Neural cell (in vitro differentiated cells): ENCODE data around the gene AGBL1.

Experiments used
- CTCF ChIP-seq: fragments of 450-650 bp; IDR thresholded peaks from 2 replicates; pipeline ENCODE4 v1.5.1; 2014; ENCODE audit warnings: antibody characterized with exemption, mild to moderate bottlenecking, moderate library complexity; ENCODE audit not compliant: poor library complexity, severe bottlenecking
- EP300 ChIP-seq: fragments of 450-650 bp; conservative IDR thresholded peaks from 2 replicates; pipeline ENCODE4 v1.6.1; 2014; ENCODE audit warnings: antibody characterized with exemption, mild to moderate bottlenecking, moderate library complexity; ENCODE audit not compliant: poor library complexity, severe bottlenecking

DNA sequence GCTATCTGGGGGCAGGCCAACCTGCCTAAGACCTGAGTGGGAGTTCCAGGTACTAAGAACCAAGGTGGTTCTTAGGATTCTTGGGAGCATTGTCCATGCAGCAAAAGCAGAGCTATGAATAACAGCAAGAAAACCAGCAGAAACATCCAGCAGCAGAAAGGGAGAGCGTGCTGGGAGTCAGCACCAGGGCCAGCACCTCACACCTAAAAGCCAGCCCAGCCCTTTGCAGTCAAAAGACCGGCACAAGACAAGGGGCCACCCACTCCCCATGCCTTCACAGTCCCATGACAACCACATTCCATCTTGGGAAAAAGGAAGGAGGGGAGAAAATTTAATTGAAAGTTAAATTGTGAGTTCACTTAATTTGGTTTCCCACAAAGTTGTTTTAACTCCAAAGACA, 364.9 kb downstream of the AGBL1 start:
- TF ChIP-seq EP300 (no peak), CTCF (no peak)
